Central memory CD4-positive, alpha-beta T cell (primary cell): ENCODE data around the gene LRRC8C.

Experiments
- DNase-seq: peaks from one replicate; pipeline ENCODE4 v3.0.0; 2022

The LRRC8C gene

GRCh38 chr1:89635825-89636815 is 3.2 kb downstream of the LRRC8C start:
- DNase-seq: no peak

GRCh38 chr1:89637496-89637895 is 4.6 kb downstream of the LRRC8C start:
- no peak for DNase-seq

- DNase-seq: no peak
Measured at GRCh38 chr1:89640440-89640839, 7.5 kb downstream of the LRRC8C start.

GRCh38 chr1:89641781-89642180 is 8.9 kb downstream of the LRRC8C start:
- no peak for DNase-seq

- no peak for DNase-seq
Measured at GRCh38 chr1:89643577-89643976, 10.7 kb downstream of the LRRC8C start.

GRCh38 chr1:89644119-89644814 is 11.3 kb downstream of the LRRC8C start:
- no peak for DNase-seq

GRCh38 chr1:89646259-89646658 is 13.3 kb downstream of the LRRC8C start:
- DNase-seq: no peak

GRCh38 chr1:89649783-89650182 is 16.9 kb downstream of the LRRC8C start:
- no peak for DNase-seq

- DNase-seq: no peak
Measured at GRCh38 chr1:89652373-89652772, 19.5 kb downstream of the LRRC8C start.

GRCh38 chr1:89657886-89658285 is 25.0 kb downstream of the LRRC8C start:
- DNase-seq: peak; percentile 80

GRCh38 chr1:89659322-89660081 is 26.6 kb downstream of the LRRC8C start:
- DNase-seq: peak; percentile 23

GRCh38 chr1:89660224-89661061 is 27.5 kb downstream of the LRRC8C start:
- peak; percentile 25 for DNase-seq

- no peak for DNase-seq
Measured at GRCh38 chr1:89665941-89666340, 33.0 kb downstream of the LRRC8C start.

GRCh38 chr1:89666640-89667039 is 33.7 kb downstream of the LRRC8C start:
- no peak for DNase-seq

- no peak for DNase-seq
Measured at GRCh38 chr1:89667691-89668090, 34.8 kb downstream of the LRRC8C start.

GRCh38 chr1:89668961-89669360 is 36.0 kb downstream of the LRRC8C start:
- DNase-seq: no peak

GRCh38 chr1:89669441-89669840 is 36.5 kb downstream of the LRRC8C start:
- no peak for DNase-seq

- peak; percentile 72 for DNase-seq
Measured at GRCh38 chr1:89670163-89670562, 37.2 kb downstream of the LRRC8C start.

- no peak for DNase-seq
Measured at GRCh38 chr1:89670711-89671110, 37.8 kb downstream of the LRRC8C start.

- no peak for DNase-seq
Measured at GRCh38 chr1:89671775-89672488, 39.0 kb downstream of the LRRC8C start.

- no peak for DNase-seq
Measured at GRCh38 chr1:89672489-89673183, 39.7 kb downstream of the LRRC8C start.
